GM12865 (cell line): ENCODE results near the gene GMPR2.

Source experiments
- DNase-seq: peaks from one replicate; pipeline ENCODE4 v3.0.0; 2010; ENCODE audit warnings: low read depth
- H3K4me3 ChIP-seq: 2 replicates; pipeline ENCODE4 v1.5.1; 2011; ENCODE audit warnings: mild to moderate bottlenecking, low read depth, low read length, control low read depth
- TF ChIP-seq, protein P1 (sequence below): IDR thresholded peaks from 2 replicates; pipeline ENCODE4 v1.5.1; 2011; ENCODE audit warnings: low read length, control low read depth, low read depth, inconsistent platforms; ENCODE audit not compliant: insufficient read depth; ENCODE audit errors: missing control alignments

Gene GMPR2

GRCh38 chr14:24277606-24278321 is 45.0 kb downstream of the GMPR2 start:
- TF ChIP-seq, protein P1, sequence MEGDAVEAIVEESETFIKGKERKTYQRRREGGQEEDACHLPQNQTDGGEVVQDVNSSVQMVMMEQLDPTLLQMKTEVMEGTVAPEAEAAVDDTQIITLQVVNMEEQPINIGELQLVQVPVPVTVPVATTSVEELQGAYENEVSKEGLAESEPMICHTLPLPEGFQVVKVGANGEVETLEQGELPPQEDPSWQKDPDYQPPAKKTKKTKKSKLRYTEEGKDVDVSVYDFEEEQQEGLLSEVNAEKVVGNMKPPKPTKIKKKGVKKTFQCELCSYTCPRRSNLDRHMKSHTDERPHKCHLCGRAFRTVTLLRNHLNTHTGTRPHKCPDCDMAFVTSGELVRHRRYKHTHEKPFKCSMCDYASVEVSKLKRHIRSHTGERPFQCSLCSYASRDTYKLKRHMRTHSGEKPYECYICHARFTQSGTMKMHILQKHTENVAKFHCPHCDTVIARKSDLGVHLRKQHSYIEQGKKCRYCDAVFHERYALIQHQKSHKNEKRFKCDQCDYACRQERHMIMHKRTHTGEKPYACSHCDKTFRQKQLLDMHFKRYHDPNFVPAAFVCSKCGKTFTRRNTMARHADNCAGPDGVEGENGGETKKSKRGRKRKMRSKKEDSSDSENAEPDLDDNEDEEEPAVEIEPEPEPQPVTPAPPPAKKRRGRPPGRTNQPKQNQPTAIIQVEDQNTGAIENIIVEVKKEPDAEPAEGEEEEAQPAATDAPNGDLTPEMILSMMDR: no peak
- no peak for DNase-seq
- H3K4me3 ChIP-seq: no peak overlapping the region

GRCh38 chr14:24278424-24278823 is 45.7 kb downstream of the GMPR2 start:
- no peak for DNase-seq
- TF ChIP-seq, protein P1: no peak

DNA sequence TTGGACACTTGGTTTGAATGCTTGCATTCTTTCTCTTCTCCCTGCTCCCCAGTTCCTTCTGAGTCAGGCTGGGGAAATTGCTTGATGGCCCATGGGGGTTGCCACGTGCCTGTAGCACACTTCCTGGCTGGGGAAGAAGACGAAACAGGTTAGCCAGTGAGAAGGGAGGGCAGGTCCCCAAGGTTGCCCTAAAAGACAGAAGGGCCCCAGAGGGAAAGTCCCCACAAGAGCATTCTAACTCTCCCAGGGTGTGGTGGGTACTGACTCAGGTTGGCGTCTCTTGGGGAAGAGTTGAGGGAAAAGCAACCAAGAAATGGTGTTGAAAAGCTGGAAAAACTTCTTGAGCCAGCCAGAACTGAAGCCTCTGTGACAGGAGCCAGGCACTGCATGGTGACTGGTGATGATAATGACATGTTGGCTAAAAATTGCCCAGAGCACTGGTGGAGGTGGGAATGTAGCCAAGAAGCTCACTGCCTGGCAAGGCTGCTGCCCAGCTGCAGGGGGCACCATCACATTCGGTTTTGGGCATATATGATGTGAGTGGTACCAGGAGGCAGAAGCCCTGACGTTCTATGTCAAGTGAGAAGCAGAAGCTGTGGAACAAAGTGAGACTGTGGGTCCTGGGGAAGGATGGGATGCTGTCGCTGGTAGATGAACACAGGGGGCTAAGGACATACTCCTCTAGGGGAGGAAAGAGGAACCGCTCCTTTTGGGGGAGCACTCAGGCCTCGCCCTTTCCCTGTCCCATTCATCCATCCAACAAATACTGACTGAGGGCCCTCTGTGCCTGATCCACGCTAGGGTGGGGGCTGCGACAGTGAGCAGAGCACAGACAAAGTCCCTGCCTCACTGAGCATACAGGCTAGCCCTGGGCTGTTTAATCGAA is 46.8 kb downstream of the GMPR2 start:
- no peak overlapping the region; the same call in none of the 2 replicates for H3K4me3 ChIP-seq
- peak; percentile 77 for DNase-seq
- TF ChIP-seq, protein P1: peak; percentile 16

More at GRCh38 chr14:24278424-24278823, 45.7 kb downstream of the GMPR2 start:
- no peak overlapping the region for H3K4me3 ChIP-seq

DNA sequence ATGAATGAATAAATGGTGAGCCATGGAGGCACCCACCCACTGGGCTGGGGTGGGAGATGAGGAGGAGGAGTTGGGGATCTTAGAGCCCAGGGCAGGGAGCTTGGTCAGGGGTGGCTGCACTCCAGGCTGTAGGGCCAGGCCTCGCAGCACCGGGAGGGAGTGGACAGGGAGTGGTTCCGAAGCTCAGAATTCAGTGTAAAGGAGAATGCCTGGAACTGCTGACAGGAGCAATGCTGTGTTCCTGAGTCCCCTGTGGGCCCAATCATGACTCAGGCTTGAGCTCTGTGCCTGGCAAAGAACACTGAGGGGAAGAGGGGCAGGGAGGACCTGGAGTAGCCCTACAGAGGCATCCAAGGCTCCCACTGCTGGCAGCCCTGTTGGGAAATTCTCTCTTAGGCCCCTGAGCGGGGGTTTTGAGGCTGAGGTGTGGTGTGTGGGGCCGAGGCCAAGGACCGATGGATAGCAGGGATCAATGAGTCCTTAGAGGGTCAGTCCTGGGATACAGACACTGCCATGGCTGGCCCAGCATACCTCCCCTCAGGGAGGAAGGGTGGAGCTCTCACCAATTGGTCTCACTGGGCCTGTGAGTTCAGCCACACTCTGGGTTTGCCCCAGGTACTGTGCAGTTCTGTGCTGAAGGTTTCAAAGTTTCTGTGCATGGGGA is 48.2 kb downstream of the GMPR2 start:
- DNase-seq: no peak
- no peak overlapping the region for H3K4me3 ChIP-seq
- TF ChIP-seq, protein P1: no peak

DNA sequence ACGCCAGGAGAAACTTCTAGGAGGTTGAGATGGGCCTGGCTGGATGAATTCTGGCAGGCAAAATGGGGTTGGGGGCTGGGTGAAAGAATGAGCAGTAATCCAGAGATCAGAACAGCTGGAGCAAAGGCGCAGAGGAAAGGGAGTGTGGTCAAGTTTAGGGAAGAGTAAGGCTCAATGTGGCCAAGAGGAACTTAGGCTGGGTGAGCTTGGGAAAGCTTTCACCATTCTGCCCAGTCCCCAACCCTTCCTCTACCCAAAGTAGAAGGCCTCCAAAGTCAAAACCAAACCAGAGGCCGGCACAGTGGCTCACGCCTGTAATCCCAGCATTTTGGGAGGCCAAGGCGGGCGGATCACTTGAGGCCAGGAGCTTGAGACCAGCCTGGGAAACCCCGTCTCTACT is 48.9 kb downstream of the GMPR2 start:
- TF ChIP-seq, protein P1: no peak
- no peak for DNase-seq
- H3K4me3 ChIP-seq: no peak overlapping the region

GRCh38 chr14:24282736-24283135 is 50.0 kb downstream of the GMPR2 start:
- H3K4me3 ChIP-seq: no peak overlapping the region
- no peak for DNase-seq
- TF ChIP-seq, protein P1: no peak
